GM19372 (cell line): ENCODE results near the gene ADGRA1.

Experiments used
- ATAC-seq: cut with Tn5 transposase; IDR thresholded peaks from one replicate; pipeline ENCODE4 v1.9.1; 2021; ENCODE audit warnings: mild to moderate bottlenecking, low read depth, moderate library complexity; ENCODE audit not compliant: unreplicated experiment

The ADGRA1 gene

GRCh38 chr10:133159611-133159949 lies 71.9 kb downstream of the ADGRA1 start:
- ATAC-seq, result no peak

GRCh38 chr10:133159950-133160825 lies 72.5 kb downstream of the ADGRA1 start, which contains the start of gene KNDC1:
Gene KNDC1, plus strand, starts transcription at chr10:133160219. Its CDS starts 249 bp downstream, at chr10:133160468.
- no peak for ATAC-seq

- no peak for ATAC-seq
These were observed 73.2 kb downstream of the ADGRA1 start for GRCh38 chr10:133160826-133161471.

- no peak for ATAC-seq
These were observed 73.9 kb downstream of the ADGRA1 start for GRCh38 chr10:133161486-133162109.

- ATAC-seq, result no peak
These were observed 74.6 kb downstream of the ADGRA1 start for GRCh38 chr10:133162178-133162909.

GRCh38 chr10:133162910-133163856 lies 75.5 kb downstream of the ADGRA1 start:
- no peak for ATAC-seq

- no peak for ATAC-seq
These were observed 76.4 kb downstream of the ADGRA1 start for GRCh38 chr10:133163889-133164815.

GRCh38 chr10:133164816-133165555 lies 77.3 kb downstream of the ADGRA1 start:
- no peak for ATAC-seq

- ATAC-seq, result no peak
These were observed 78.1 kb downstream of the ADGRA1 start for GRCh38 chr10:133165556-133166503.

GRCh38 chr10:133166504-133166827 lies 78.7 kb downstream of the ADGRA1 start:
- no peak for ATAC-seq

- no peak for ATAC-seq
These were observed 79.3 kb downstream of the ADGRA1 start for GRCh38 chr10:133166828-133167692.

- ATAC-seq, result no peak
These were observed 80.2 kb downstream of the ADGRA1 start for GRCh38 chr10:133167693-133168616.

GRCh38 chr10:133168617-133169031 lies 80.9 kb downstream of the ADGRA1 start:
- no peak for ATAC-seq

- ATAC-seq, result no peak
These were observed 81.6 kb downstream of the ADGRA1 start for GRCh38 chr10:133169173-133169947.
